Fibroblast of skin of left biceps (primary cell): ENCODE data around the gene EFNA4.

Experiments used
- DNase-seq, 2 experiments: peaks; one replicate each; pipeline ENCODE4 v3.0.0-alpha.2; 2013; ENCODE audit warnings: low read depth in 2 of 2

EFNA4 gene

GRCh38 chr1:155063550-155064110 lies at the start of gene EFNA4:
EFNA4 (plus strand) TSS chr1:155063740; CDS start chr1:155063824, 84 bp downstream.
- DNase-seq = no peak

GRCh38 chr1:155014709-155015508 lies 48.6 kb upstream of the EFNA4 start:
- DNase-seq = no peak

- no peak for DNase-seq
These were observed 47.9 kb upstream of the EFNA4 start for GRCh38 chr1:155015527-155016230.

- no peak for DNase-seq
These were observed 47.2 kb upstream of the EFNA4 start for GRCh38 chr1:155016231-155016831.

- DNase-seq = peak; percentile 48 to 62
These were observed 46.2 kb upstream of the EFNA4 start for GRCh38 chr1:155017041-155017945.

- no peak for DNase-seq
These were observed 45.6 kb upstream of the EFNA4 start for GRCh38 chr1:155017946-155018316.

GRCh38 chr1:155018617-155019348 lies 44.8 kb upstream of the EFNA4 start:
- DNase-seq = no peak

- no peak for DNase-seq
These were observed 43.9 kb upstream of the EFNA4 start for GRCh38 chr1:155019377-155020245.

- no peak for DNase-seq
These were observed 41.2 kb upstream of the EFNA4 start for GRCh38 chr1:155022136-155022926.

- no peak for DNase-seq
These were observed 40.7 kb upstream of the EFNA4 start for GRCh38 chr1:155022927-155023236.

- no peak for DNase-seq
These were observed 39.9 kb upstream of the EFNA4 start for GRCh38 chr1:155023627-155024026.

GRCh38 chr1:155024315-155024714 lies 39.2 kb upstream of the EFNA4 start:
- no peak for DNase-seq

GRCh38 chr1:155026154-155026553 lies 37.4 kb upstream of the EFNA4 start:
- DNase-seq = no peak

GRCh38 chr1:155026588-155026987 lies 37.0 kb upstream of the EFNA4 start:
- DNase-seq = no peak

GRCh38 chr1:155029513-155030242 lies 33.9 kb upstream of the EFNA4 start:
- DNase-seq = no peak

- DNase-seq = no peak
These were observed 33.2 kb upstream of the EFNA4 start for GRCh38 chr1:155030243-155030795.

GRCh38 chr1:155030899-155031298 lies 32.6 kb upstream of the EFNA4 start:
- no peak for DNase-seq

GRCh38 chr1:155032886-155033285 lies 30.7 kb upstream of the EFNA4 start:
- DNase-seq = no peak
